HepG2 (cell line): ENCODE measurements around the gene C9orf43. TPM values are rescaled to one million over a fixed set of nuclear protein-coding genes. Genes with fewer than 3 reads are reported as not detected.

ENCODE experiments used
- CCAR2 ChIP-seq: fragments of 200-400 bp; formaldehyde crosslinking; optimal IDR thresholded peaks from 2 replicates; pipeline ENCODE3; 2018; ENCODE audit warnings: low read depth, mild to moderate bottlenecking, low read length, moderate library complexity
- FOXK2 ChIP-seq: fragments of 450-650 bp; IDR thresholded peaks from 2 replicates; pipeline ENCODE4 v1.6.1; 2016
- GZF1 ChIP-seq: sonication (generic); formaldehyde crosslinking; IDR thresholded peaks from 2 replicates; pipeline ENCODE4 v1.5.1; 2020; ENCODE audit warnings: mild to moderate bottlenecking, missing genetic modification reagents
- HMG20B ChIP-seq: conservative IDR thresholded peaks from 2 replicates; pipeline ENCODE4 v1.6.1; 2016; ENCODE audit warnings: missing genetic modification reagents, missing compliant biosample characterization
- KLF11 ChIP-seq: IDR thresholded peaks from 2 replicates; pipeline ENCODE4 v1.6.1; 2016; ENCODE audit warnings: missing compliant biosample characterization
- SMC3 ChIP-seq: IDR thresholded peaks from 2 replicates; pipeline ENCODE4 v1.6.1; 2011; ENCODE audit warnings: low read length, improper control_type of control experiment
- SRF ChIP-seq: IDR thresholded peaks from 2 replicates; pipeline ENCODE4 v1.6.1; 2011; ENCODE audit warnings: mild to moderate bottlenecking, low read depth, low read length, moderate library complexity
- ZFP41 ChIP-seq: sonication (generic); formaldehyde crosslinking; IDR thresholded peaks from 2 replicates; pipeline ENCODE4 v1.4.0; 2020; ENCODE audit warnings: mild to moderate bottlenecking, missing genetic modification reagents, borderline replicate concordance
- ZKSCAN1 ChIP-seq: fragments of 150-350 bp; IDR thresholded peaks from 2 replicates; pipeline ENCODE4 v1.6.1; 2014; ENCODE audit warnings: low read length
- ZNF20 ChIP-seq: sonication (generic); formaldehyde crosslinking; IDR thresholded peaks from 2 replicates; pipeline ENCODE4 v1.4.0; 2020; ENCODE audit warnings: mild to moderate bottlenecking, moderate library complexity, missing genetic modification reagents
- ZNF263 ChIP-seq: sonication (generic); formaldehyde crosslinking; IDR thresholded peaks from 2 replicates; pipeline ENCODE4 v1.4.0; 2020; ENCODE audit warnings: missing genetic modification reagents
- ZNF326 ChIP-seq: sonication (generic); formaldehyde crosslinking; IDR thresholded peaks from 2 replicates; pipeline ENCODE4 v1.4.0; 2020; ENCODE audit warnings: missing genetic modification reagents, borderline replicate concordance
- ZNF75D ChIP-seq: sonication (generic); formaldehyde crosslinking; IDR thresholded peaks from 2 replicates; pipeline ENCODE4 v1.8.1; 2023; ENCODE audit warnings: missing genetic modification reagents, mild to moderate bottlenecking, borderline replicate concordance
- polyA plus RNA-seq, 8 experiments: library from polyadenylated mRNA; depleted of rRNA in 3 of 8; stranded (reverse) in 7 of 8; unstranded in 1 of 8; fragments of >200 nt; fragmentation: Illumina TruSeq in 4 of 8; extraction: Trizol in 4 of 8; gene quantifications; 2 replicates each; pipeline versions ENCODE4 v1.2.1 to v1.2.3, GENCODE V29; 2011 to 2016; ENCODE audit warnings: low read depth in 4 of 8, missing spikeins in 1 of 8, mixed read lengths in 1 of 8; ENCODE audit not compliant: insufficient read depth in 1 of 8
- total RNA-seq, 5 experiments: library from RNA; depleted of rRNA; stranded (reverse); fragments of >200 nt; fragmentation: Illumina TruSeq; extraction: Trizol; gene quantifications; 2 replicates each; pipeline ENCODE4 v1.2.3, GENCODE V29; 2016; ENCODE audit warnings: low read depth in 1 of 5
- TF ChIP-seq, protein P1 (sequence below): sonication (generic); formaldehyde crosslinking; IDR thresholded peaks from 2 replicates; pipeline ENCODE4 v1.5.0; 2020; ENCODE audit warnings: missing genetic modification reagents, mild to moderate bottlenecking, borderline replicate concordance
- TF ChIP-seq, protein P2 (sequence below): sonication (generic); formaldehyde crosslinking; IDR thresholded peaks from 2 replicates; pipeline ENCODE4 v1.4.0; 2020; ENCODE audit warnings: missing genetic modification reagents
- TF ChIP-seq, protein P3 (sequence below): IDR thresholded peaks from 2 replicates; pipeline ENCODE4 v1.6.1; 2012; ENCODE audit warnings: inconsistent platforms
- TF ChIP-seq, protein P4 (sequence below): IDR thresholded peaks from 2 replicates; pipeline ENCODE4 v1.6.1; 2016; ENCODE audit warnings: missing compliant biosample characterization, missing genetic modification reagents, borderline replicate concordance
- TF ChIP-seq, protein P5 (sequence below): sonication (generic); formaldehyde crosslinking; IDR thresholded peaks from 2 replicates; pipeline ENCODE4 v1.4.0; 2020; ENCODE audit warnings: mild to moderate bottlenecking, missing genetic modification reagents
- TF ChIP-seq, protein P6 (sequence below): fragments of 450-650 bp; IDR thresholded peaks from 2 replicates; pipeline ENCODE4 v1.6.1; 2017; ENCODE audit warnings: mild to moderate bottlenecking
- TF ChIP-seq, protein P7 (sequence below): sonication (generic); formaldehyde crosslinking; conservative IDR thresholded peaks from 2 replicates; pipeline ENCODE4 v1.4.0; 2020; ENCODE audit warnings: missing genetic modification reagents

Gene C9orf43
- total and polyA plus RNA-seq, 2 of the 13 experiments (the other 11 are each of a cell fraction or from before 2014, with no cell fraction given) = 0.24 to 0.31 TPM

DNA sequence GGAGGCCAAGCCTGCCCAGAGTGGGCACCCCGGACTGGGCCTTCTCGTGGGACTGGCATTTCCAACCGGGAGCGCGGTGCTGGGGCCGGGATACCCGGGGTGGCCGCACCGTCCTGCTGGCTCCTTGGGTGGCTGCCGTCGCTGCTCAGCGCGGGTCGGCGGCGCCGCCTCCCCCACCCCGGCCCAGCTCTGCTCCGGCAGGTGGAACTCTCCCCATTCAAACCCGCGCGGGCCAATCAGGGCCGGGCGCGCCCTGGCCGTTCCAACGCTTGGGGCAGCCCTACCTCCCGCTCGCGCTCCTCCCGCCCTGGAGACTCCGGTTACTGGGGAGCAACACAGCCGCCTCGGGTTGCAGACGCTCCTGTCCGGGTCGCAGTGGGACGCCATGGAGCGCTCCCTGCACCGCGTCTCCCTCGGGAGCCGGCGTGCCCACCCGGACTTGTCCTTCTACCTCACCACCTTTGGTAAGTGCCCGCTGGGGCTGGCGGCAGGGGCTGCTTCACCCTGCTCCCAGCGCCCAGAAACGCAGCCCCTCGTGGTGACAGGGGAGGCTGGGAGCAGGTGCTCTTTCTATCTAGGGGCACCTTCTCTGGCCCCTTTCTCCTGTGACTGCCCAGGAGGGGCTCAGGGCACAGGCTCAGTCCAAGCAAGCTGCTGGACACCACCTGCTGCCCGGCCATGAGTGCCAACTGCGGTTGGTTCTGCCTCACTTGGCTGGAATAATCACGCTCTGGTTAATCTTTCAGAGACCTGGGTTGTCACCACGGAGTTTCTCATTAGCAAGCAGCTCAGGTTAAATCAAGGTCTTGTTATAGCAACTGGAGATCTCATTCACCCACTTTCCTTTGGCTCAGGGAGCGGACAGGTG, 53.1 kb downstream of the C9orf43 start, which contains the start of gene RGS3 (continued):
- TF ChIP-seq, protein P1, sequence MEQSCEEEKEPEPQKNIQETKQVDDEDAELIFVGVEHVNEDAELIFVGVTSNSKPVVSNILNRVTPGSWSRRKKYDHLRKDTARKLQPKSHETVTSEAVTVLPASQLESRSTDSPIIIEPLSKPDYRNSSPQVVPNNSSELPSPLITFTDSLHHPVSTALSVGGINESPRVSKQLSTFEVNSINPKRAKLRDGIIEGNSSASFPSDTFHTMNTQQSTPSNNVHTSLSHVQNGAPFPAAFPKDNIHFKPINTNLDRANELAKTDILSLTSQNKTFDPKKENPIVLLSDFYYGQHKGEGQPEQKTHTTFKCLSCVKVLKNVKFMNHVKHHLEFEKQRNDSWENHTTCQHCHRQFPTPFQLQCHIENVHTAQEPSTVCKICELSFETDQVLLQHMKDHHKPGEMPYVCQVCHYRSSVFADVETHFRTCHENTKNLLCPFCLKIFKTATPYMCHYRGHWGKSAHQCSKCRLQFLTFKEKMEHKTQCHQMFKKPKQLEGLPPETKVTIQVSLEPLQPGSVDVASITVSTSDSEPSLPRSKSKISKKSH (CRISPR knock-in tag) = no peak; the same call in 1 of the 2 replicates
- TF ChIP-seq ZFP41 (CRISPR knock-in tag) (no peak), SRF (no peak), GZF1 (CRISPR knock-in tag) (no peak), ZNF75D (CRISPR knock-in tag) (no peak), SMC3 (no peak), CCAR2 (no peak), HMG20B (CRISPR knock-in tag) (no peak), ZNF263 (CRISPR knock-in tag) (peak; percentile 87), ZKSCAN1 (no peak), KLF11 (CRISPR knock-in tag) (no peak), ZNF20 (CRISPR knock-in tag) (no peak), ZNF326 (no peak), FOXK2 (no peak)
- TF ChIP-seq, protein P2, sequence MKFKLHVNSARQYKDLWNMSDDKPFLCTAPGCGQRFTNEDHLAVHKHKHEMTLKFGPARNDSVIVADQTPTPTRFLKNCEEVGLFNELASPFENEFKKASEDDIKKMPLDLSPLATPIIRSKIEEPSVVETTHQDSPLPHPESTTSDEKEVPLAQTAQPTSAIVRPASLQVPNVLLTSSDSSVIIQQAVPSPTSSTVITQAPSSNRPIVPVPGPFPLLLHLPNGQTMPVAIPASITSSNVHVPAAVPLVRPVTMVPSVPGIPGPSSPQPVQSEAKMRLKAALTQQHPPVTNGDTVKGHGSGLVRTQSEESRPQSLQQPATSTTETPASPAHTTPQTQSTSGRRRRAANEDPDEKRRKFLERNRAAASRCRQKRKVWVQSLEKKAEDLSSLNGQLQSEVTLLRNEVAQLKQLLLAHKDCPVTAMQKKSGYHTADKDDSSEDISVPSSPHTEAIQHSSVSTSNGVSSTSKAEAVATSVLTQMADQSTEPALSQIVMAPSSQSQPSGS (CRISPR knock-in tag) = no peak; the same call in 1 of the 2 replicates
- TF ChIP-seq, protein P3, sequence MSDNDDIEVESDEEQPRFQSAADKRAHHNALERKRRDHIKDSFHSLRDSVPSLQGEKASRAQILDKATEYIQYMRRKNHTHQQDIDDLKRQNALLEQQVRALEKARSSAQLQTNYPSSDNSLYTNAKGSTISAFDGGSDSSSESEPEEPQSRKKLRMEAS = peak; percentile 91
- TF ChIP-seq, protein P4, sequence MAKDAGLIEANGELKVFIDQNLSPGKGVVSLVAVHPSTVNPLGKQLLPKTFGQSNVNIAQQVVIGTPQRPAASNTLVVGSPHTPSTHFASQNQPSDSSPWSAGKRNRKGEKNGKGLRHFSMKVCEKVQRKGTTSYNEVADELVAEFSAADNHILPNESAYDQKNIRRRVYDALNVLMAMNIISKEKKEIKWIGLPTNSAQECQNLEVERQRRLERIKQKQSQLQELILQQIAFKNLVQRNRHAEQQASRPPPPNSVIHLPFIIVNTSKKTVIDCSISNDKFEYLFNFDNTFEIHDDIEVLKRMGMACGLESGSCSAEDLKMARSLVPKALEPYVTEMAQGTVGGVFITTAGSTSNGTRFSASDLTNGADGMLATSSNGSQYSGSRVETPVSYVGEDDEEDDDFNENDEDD (CRISPR knock-in tag) = peak; percentile 90
- TF ChIP-seq, protein P5, sequence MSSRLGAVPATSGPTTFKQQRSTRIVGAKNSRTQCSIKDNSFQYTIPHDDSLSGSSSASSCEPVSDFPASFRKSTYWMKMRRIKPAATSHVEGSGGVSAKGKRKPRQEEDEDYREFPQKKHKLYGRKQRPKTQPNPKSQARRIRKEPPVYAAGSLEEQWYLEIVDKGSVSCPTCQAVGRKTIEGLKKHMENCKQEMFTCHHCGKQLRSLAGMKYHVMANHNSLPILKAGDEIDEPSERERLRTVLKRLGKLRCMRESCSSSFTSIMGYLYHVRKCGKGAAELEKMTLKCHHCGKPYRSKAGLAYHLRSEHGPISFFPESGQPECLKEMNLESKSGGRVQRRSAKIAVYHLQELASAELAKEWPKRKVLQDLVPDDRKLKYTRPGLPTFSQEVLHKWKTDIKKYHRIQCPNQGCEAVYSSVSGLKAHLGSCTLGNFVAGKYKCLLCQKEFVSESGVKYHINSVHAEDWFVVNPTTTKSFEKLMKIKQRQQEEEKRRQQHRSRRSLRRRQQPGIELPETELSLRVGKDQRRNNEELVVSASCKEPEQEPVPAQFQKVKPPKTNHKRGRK = no peak
- TF ChIP-seq, protein P6, sequence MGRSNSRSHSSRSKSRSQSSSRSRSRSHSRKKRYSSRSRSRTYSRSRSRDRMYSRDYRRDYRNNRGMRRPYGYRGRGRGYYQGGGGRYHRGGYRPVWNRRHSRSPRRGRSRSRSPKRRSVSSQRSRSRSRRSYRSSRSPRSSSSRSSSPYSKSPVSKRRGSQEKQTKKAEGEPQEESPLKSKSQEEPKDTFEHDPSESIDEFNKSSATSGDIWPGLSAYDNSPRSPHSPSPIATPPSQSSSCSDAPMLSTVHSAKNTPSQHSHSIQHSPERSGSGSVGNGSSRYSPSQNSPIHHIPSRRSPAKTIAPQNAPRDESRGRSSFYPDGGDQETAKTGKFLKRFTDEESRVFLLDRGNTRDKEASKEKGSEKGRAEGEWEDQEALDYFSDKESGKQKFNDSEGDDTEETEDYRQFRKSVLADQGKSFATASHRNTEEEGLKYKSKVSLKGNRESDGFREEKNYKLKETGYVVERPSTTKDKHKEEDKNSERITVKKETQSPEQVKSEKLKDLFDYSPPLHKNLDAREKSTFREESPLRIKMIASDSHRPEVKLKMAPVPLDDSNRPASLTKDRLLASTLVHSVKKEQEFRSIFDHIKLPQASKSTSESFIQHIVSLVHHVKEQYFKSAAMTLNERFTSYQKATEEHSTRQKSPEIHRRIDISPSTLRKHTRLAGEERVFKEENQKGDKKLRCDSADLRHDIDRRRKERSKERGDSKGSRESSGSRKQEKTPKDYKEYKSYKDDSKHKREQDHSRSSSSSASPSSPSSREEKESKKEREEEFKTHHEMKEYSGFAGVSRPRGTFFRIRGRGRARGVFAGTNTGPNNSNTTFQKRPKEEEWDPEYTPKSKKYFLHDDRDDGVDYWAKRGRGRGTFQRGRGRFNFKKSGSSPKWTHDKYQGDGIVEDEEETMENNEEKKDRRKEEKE = no peak
- TF ChIP-seq, protein P7, sequence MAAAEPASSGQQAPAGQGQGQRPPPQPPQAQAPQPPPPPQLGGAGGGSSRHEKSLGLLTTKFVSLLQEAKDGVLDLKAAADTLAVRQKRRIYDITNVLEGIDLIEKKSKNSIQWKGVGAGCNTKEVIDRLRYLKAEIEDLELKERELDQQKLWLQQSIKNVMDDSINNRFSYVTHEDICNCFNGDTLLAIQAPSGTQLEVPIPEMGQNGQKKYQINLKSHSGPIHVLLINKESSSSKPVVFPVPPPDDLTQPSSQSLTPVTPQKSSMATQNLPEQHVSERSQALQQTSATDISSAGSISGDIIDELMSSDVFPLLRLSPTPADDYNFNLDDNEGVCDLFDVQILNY (CRISPR knock-in tag) = peak; percentile 50; the same call in 1 of the 2 replicates
